K562 (cell line): ENCODE measurements around the gene ZNF500. TPM values are rescaled to one million over a fixed set of nuclear protein-coding genes. Genes with fewer than 3 reads are reported as not detected.

ENCODE experiments used
- ARNT ChIP-seq, 2 experiments: fragments of 450-650 bp; IDR thresholded peaks; 2 replicates each; pipeline ENCODE4 v1.6.1; 2016; ENCODE audit warnings: mild to moderate bottlenecking in 1 of 2
- CREBBP ChIP-seq: IDR thresholded peaks from one replicate; pipeline ENCODE4 v1.6.1; 2012; ENCODE audit warnings: low read depth, mild to moderate bottlenecking, control low read depth, inconsistent platforms, low read length
- DPF2 ChIP-seq: fragments of 450-650 bp; IDR thresholded peaks from 2 replicates; pipeline ENCODE4 v1.6.1; 2016
- HCFC1 ChIP-seq: IDR thresholded peaks from 2 replicates; pipeline ENCODE4 v1.6.1; 2012; ENCODE audit warnings: low read depth, low read length, improper control_type of control experiment
- HDAC1 ChIP-seq, 2 experiments: fragments of 450-650 bp; IDR thresholded peaks; 2 replicates each; pipeline ENCODE4 v1.6.1; 2016 to 2017; ENCODE audit warnings: inconsistent platforms in 1 of 2, mild to moderate bottlenecking in 1 of 2, moderate library complexity in 1 of 2
- KLF6 ChIP-seq: fragments of 250-450 bp; sonication (Bioruptor Pico); IDR thresholded peaks from 2 replicates; pipeline ENCODE4 v1.4.0; 2020; ENCODE audit warnings: mild to moderate bottlenecking, moderate library complexity, borderline replicate concordance
- MCM5 ChIP-seq: fragments of 450-650 bp; IDR thresholded peaks from 2 replicates; pipeline ENCODE4 v1.6.1; 2016; ENCODE audit warnings: low read depth
- MED1 ChIP-seq: sonication (generic); formaldehyde crosslinking; IDR thresholded peaks from 2 replicates; pipeline ENCODE4 v1.8.1; 2023; ENCODE audit warnings: missing genetic modification reagents, borderline replicate concordance
- NR2F6 ChIP-seq: fragments of 450-650 bp; formaldehyde crosslinking; IDR thresholded peaks from 2 replicates; pipeline ENCODE4 v1.4.0; 2020; ENCODE audit warnings: mild to moderate bottlenecking
- NRF1 ChIP-seq, 2 experiments: fragments of 450-650 bp; IDR thresholded peaks in 1 of 2; conservative IDR thresholded peaks in 1 of 2; 2 replicates each; pipeline ENCODE4 v1.6.1; 2014; ENCODE audit warnings: mild to moderate bottlenecking in 2 of 2
- PTTG1 ChIP-seq: fragments of 450-650 bp; IDR thresholded peaks from 2 replicates; pipeline ENCODE4 v1.6.1; 2016; ENCODE audit warnings: low read depth, mild to moderate bottlenecking, missing genetic modification characterization, missing compliant biosample characterization
- RBM17 ChIP-seq: fragments of 200-400 bp; formaldehyde crosslinking; IDR thresholded peaks from 2 replicates; pipeline ENCODE4 v1.6.1; 2017; ENCODE audit warnings: low read depth, mild to moderate bottlenecking, low read length, borderline replicate concordance
- RUNX1 ChIP-seq: sonication (generic); IDR thresholded peaks from 2 replicates; pipeline ENCODE4 v1.6.1; 2016; ENCODE audit warnings: antibody characterized with exemption, low read depth
- SAP30 ChIP-seq: fragments of 200-600 bp; sonication (generic); IDR thresholded peaks from 2 replicates; pipeline ENCODE4 v1.6.1; 2012; ENCODE audit warnings: borderline replicate concordance, low read depth, mild to moderate bottlenecking, moderate library complexity, low read length, control low read depth, inconsistent platforms; ENCODE audit not compliant: insufficient read depth, poor library complexity, severe bottlenecking
- U2AF2 ChIP-seq: fragments of 200-400 bp; formaldehyde crosslinking; optimal IDR thresholded peaks from 2 replicates; pipeline ENCODE3; 2017; ENCODE audit warnings: low read depth, mild to moderate bottlenecking, low read length
- ZBTB8A ChIP-seq: fragments of 450-650 bp; IDR thresholded peaks from 2 replicates; pipeline ENCODE4 v1.6.1; 2018; ENCODE audit warnings: mild to moderate bottlenecking, moderate library complexity; ENCODE audit not compliant: partially characterized antibody
- ZC3H4 ChIP-seq: sonication (generic); formaldehyde crosslinking; IDR thresholded peaks from 2 replicates; pipeline ENCODE4 v1.9.0; 2021; ENCODE audit warnings: missing genetic modification reagents, borderline replicate concordance
- ZFPM2 ChIP-seq: fragments of 250-450 bp; sonication (Bioruptor Pico); IDR thresholded peaks from 2 replicates; pipeline ENCODE4 v1.5.1; 2022; ENCODE audit warnings: mild to moderate bottlenecking
- ZNF197 ChIP-seq: fragments of 200-800 bp; sonication (Bioruptor generic); IDR thresholded peaks from 2 replicates; pipeline ENCODE4 v1.6.1; 2016; ENCODE audit warnings: low read depth, missing genetic modification characterization, missing compliant biosample characterization
- ZNF324 ChIP-seq: fragments of 250-450 bp; sonication (Bioruptor Pico); IDR thresholded peaks from 2 replicates; pipeline ENCODE4 v1.4.0; 2020; ENCODE audit warnings: mild to moderate bottlenecking
- ZNF589 ChIP-seq: fragments of 200-800 bp; sonication (Bioruptor generic); IDR thresholded peaks from 2 replicates; pipeline ENCODE4 v1.6.1; 2016; ENCODE audit warnings: low read depth, missing genetic modification characterization, missing compliant biosample characterization
- ZNF75A ChIP-seq: fragments of 450-650 bp; formaldehyde crosslinking; IDR thresholded peaks from 2 replicates; pipeline ENCODE4 v1.4.0; 2020; ENCODE audit warnings: mild to moderate bottlenecking
- polyA plus RNA-seq, 8 experiments: library from polyadenylated mRNA; depleted of rRNA in 4 of 8; stranded (reverse) in 5 of 8; unstranded in 3 of 8; fragments of >200 nt; fragmentation: Nextera tagmentation in 2 of 8; fragmentation: Illumina TruSeq in 1 of 8; extraction: Ambion mirVana in 2 of 8; extraction: Trizol in 1 of 8; gene quantifications; 2 replicates each; pipeline versions ENCODE4 v1.2.1 to v1.2.3, GENCODE V29; 2011 to 2014; ENCODE audit warnings: inconsistent platforms in 1 of 8, missing spikeins in 1 of 8
- total RNA-seq, 7 experiments: library from RNA; depleted of rRNA in 6 of 7; stranded (reverse); fragments of >200 nt in 6 of 7; fragmentation: Illumina TruSeq in 2 of 7; extraction: Trizol in 2 of 7; gene quantifications; 2 replicates each; pipeline versions ENCODE4 v1.2.1 to v1.2.3, GENCODE V29; 2011 to 2021; ENCODE audit warnings: low replicate concordance in 1 of 7
- TF ChIP-seq, protein P1 (sequence below): fragments of 250-450 bp; sonication (Bioruptor Pico); IDR thresholded peaks from 2 replicates; pipeline ENCODE4 v1.4.0; 2020
- TF ChIP-seq, protein P2 (sequence below): IDR thresholded peaks from 3 replicates; pipeline ENCODE4 v1.6.1; 2011; ENCODE audit warnings: borderline replicate concordance, mild to moderate bottlenecking; ENCODE audit not compliant: insufficient read length, insufficient read depth

ZNF500 gene
- total and polyA plus RNA-seq, 9 of the 15 experiments (the other 6 are each of a cell fraction or from before 2014, with no cell fraction given) = 0.80 to 20.8 (median 5.3) TPM

DNA sequence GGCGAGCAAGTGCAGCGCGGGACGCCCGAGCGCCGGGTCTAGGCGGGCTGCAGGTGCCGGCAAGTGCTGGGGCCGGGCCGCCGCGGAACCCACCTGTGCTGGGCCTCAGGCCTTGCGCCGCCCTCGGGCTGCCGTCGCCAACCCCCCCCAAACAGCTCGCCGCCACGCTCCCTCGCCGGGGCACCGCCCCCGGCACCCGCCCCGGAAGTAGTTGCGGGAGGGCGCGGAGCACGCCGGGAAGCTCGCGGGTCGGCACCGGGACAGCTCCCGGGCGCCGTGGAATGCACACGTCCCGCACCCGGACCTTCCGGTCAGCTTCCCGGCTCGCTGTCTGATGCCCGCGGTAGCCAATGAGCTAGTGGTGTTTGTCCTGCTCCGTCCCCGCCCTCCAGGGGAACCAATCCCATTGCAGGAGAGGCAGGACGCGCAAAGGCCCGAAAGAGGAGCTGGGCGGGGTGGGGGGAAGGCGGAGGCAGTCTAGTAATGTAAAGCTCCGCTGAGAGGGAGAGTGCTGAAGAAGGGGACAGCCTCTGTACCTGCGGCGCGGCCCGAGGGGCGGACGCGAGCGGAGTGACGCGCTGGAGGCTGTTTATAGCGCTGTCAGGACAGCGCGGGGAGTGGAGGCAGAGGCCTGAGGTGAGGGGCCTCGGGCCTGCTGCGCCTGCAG, 32.8 kb downstream of the ZNF500 start, which contains the start of the genes ANKS3 and DNAAF8 (continued):
- TF ChIP-seq, protein P1, sequence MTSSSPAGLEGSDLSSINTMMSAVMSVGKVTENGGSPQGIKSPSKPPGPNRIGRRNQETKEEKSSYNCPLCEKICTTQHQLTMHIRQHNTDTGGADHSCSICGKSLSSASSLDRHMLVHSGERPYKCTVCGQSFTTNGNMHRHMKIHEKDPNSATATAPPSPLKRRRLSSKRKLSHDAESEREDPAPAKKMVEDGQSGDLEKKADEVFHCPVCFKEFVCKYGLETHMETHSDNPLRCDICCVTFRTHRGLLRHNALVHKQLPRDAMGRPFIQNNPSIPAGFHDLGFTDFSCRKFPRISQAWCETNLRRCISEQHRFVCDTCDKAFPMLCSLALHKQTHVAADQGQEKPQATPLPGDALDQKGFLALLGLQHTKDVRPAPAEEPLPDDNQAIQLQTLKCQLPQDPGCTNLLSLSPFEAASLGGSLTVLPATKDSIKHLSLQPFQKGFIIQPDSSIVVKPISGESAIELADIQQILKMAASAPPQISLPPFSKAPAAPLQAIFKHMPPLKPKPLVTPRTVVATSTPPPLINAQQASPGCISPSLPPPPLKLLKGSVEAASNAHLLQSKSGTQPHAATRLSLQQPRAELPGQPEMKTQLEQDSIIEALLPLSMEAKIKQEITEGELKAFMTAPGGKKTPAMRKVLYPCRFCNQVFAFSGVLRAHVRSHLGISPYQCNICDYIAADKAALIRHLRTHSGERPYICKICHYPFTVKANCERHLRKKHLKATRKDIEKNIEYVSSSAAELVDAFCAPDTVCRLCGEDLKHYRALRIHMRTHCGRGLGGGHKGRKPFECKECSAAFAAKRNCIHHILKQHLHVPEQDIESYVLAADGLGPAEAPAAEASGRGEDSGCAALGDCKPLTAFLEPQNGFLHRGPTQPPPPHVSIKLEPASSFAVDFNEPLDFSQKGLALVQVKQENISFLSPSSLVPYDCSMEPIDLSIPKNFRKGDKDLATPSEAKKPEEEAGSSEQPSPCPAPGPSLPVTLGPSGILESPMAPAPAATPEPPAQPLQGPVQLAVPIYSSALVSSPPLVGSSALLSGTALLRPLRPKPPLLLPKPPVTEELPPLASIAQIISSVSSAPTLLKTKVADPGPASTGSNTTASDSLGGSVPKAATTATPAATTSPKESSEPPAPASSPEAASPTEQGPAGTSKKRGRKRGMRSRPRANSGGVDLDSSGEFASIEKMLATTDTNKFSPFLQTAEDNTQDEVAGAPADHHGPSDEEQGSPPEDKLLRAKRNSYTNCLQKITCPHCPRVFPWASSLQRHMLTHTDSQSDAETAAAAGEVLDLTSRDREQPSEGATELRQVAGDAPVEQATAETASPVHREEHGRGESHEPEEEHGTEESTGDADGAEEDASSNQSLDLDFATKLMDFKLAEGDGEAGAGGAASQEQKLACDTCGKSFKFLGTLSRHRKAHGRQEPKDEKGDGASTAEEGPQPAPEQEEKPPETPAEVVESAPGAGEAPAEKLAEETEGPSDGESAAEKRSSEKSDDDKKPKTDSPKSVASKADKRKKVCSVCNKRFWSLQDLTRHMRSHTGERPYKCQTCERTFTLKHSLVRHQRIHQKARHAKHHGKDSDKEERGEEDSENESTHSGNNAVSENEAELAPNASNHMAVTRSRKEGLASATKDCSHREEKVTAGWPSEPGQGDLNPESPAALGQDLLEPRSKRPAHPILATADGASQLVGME (CRISPR knock-in tag) = no peak
- no peak for TF ChIP-seq MED1 (CRISPR knock-in tag)
- no peak for TF ChIP-seq ZC3H4
- TF ChIP-seq HCFC1 = peak; percentile 81
- no peak for TF ChIP-seq KLF6 (CRISPR knock-in tag)
- no peak for TF ChIP-seq ZFPM2 (CRISPR knock-in tag)
- TF ChIP-seq ZNF589 (CRISPR knock-in tag) = no peak
- no peak for TF ChIP-seq CREBBP
- no peak for TF ChIP-seq ZNF324
- peak; percentile 100 for TF ChIP-seq SAP30
- no peak for TF ChIP-seq NR2F6 (CRISPR knock-in tag)
- TF ChIP-seq ZNF197 (CRISPR knock-in tag) = no peak
- TF ChIP-seq U2AF2 = no peak
- TF ChIP-seq ARNT (IDR thresholded peaks at IDR 0.05) = no peak
- TF ChIP-seq ZBTB8A = no peak
- TF ChIP-seq PTTG1 = no peak
- no peak for TF ChIP-seq RBM17
- no peak for TF ChIP-seq ZNF75A (CRISPR knock-in tag)
- TF ChIP-seq, protein P2, sequence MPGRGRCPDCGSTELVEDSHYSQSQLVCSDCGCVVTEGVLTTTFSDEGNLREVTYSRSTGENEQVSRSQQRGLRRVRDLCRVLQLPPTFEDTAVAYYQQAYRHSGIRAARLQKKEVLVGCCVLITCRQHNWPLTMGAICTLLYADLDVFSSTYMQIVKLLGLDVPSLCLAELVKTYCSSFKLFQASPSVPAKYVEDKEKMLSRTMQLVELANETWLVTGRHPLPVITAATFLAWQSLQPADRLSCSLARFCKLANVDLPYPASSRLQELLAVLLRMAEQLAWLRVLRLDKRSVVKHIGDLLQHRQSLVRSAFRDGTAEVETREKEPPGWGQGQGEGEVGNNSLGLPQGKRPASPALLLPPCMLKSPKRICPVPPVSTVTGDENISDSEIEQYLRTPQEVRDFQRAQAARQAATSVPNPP = no peak
- no peak for TF ChIP-seq DPF2
- peak; percentile 67 to 73 for TF ChIP-seq NRF1 (conservative IDR thresholded peaks at IDR 0.05 in 1 of 2, IDR thresholded peaks at IDR 0.05 in 1 of 2)
- no peak for TF ChIP-seq RUNX1
- TF ChIP-seq MCM5 = no peak
- peak in 1 of 2 experiments; percentile 100; a peak in 3 of 4 replicates for TF ChIP-seq HDAC1 (IDR thresholded peaks at IDR 0.05)
